ENCODE measurements around the gene MOB2.

MOB2 gene

GRCh38 chr11:1442807-1443366 is 43.7 kb downstream of the MOB2 start:
- no peak for TF ChIP-seq POU2F2 (IDR thresholded peaks at IDR 0.05; ENCODE audit: low read depth, low read length)
- TF ChIP-seq POLR2A (IDR thresholded peaks at IDR 0.05; ENCODE audit: low read depth, low read length) = no peak
- no peak for TF ChIP-seq TAF1 (IDR thresholded peaks at IDR 0.05; ENCODE audit: low read depth, low read length)
- DNase-seq (ENCODE audit: insufficient read length, low spot score) (no peak), FAIRE-seq (no peak)

- DNase-seq (ENCODE audit: insufficient read length, low spot score) = no peak
- FAIRE-seq = no peak
- TF ChIP-seq SPI1 (IDR thresholded peaks at IDR 0.05; ENCODE audit: low read depth, low read length) = no peak
- no peak for TF ChIP-seq PAX5 (IDR thresholded peaks at IDR 0.05; ENCODE audit: insufficient read depth, low read length, severe bottlenecking)
- TF ChIP-seq TAF1 (IDR thresholded peaks at IDR 0.05; ENCODE audit: low read depth, low read length) = no peak
- TF ChIP-seq POLR2A (IDR thresholded peaks at IDR 0.05; ENCODE audit: low read depth, low read length) = no peak
- TF ChIP-seq POU2F2 (IDR thresholded peaks at IDR 0.05; ENCODE audit: low read depth, low read length) = no peak
- TF ChIP-seq POLR2AphosphoS5 (IDR thresholded peaks at IDR 0.05; ENCODE audit: low read depth, low read length) = no peak
These were observed 44.4 kb downstream of the MOB2 start for GRCh38 chr11:1442163-1442562.

GRCh38 chr11:1440496-1440895 is 46.1 kb downstream of the MOB2 start:
- no peak for TF ChIP-seq PAX5 (IDR thresholded peaks at IDR 0.05; ENCODE audit: insufficient read depth, low read length, severe bottlenecking)
- DNase-seq (ENCODE audit: insufficient read length, low spot score) (no peak), FAIRE-seq (no peak)

GRCh38 chr11:1440066-1440465 is 46.5 kb downstream of the MOB2 start:
- TF ChIP-seq PAX5 (IDR thresholded peaks at IDR 0.05; ENCODE audit: insufficient read depth, low read length, severe bottlenecking) (no peak), SPI1 (IDR thresholded peaks at IDR 0.05; ENCODE audit: low read depth, low read length) (no peak), POLR2A (IDR thresholded peaks at IDR 0.05; ENCODE audit: low read depth, low read length) (no peak), TAF1 (IDR thresholded peaks at IDR 0.05; ENCODE audit: low read depth, low read length) (no peak), POU2F2 (IDR thresholded peaks at IDR 0.05; ENCODE audit: low read depth, low read length) (no peak), POLR2AphosphoS5 (IDR thresholded peaks at IDR 0.05; ENCODE audit: low read depth, low read length) (no peak)
- no peak for FAIRE-seq
- no peak for DNase-seq (ENCODE audit: insufficient read length, low spot score)

- TF ChIP-seq POLR2AphosphoS5 (IDR thresholded peaks at IDR 0.05; ENCODE audit: low read depth, low read length) (no peak), TAF1 (IDR thresholded peaks at IDR 0.05; ENCODE audit: low read depth, low read length) (no peak), PAX5 (IDR thresholded peaks at IDR 0.05; ENCODE audit: insufficient read depth, low read length, severe bottlenecking) (no peak), POLR2A (IDR thresholded peaks at IDR 0.05; ENCODE audit: low read depth, low read length) (no peak), SPI1 (IDR thresholded peaks at IDR 0.05; ENCODE audit: low read depth, low read length) (no peak), POU2F2 (IDR thresholded peaks at IDR 0.05; ENCODE audit: low read depth, low read length) (no peak)
- FAIRE-seq (no peak), DNase-seq (ENCODE audit: insufficient read length, low spot score) (no peak)
These were observed 47.2 kb downstream of the MOB2 start for GRCh38 chr11:1439341-1439740.

GRCh38 chr11:1438967-1439330 is 47.6 kb downstream of the MOB2 start:
- TF ChIP-seq POU2F2 (IDR thresholded peaks at IDR 0.05; ENCODE audit: low read depth, low read length) (no peak), POLR2AphosphoS5 (IDR thresholded peaks at IDR 0.05; ENCODE audit: low read depth, low read length) (no peak), SPI1 (IDR thresholded peaks at IDR 0.05; ENCODE audit: low read depth, low read length) (no peak), TAF1 (IDR thresholded peaks at IDR 0.05; ENCODE audit: low read depth, low read length) (no peak), PAX5 (IDR thresholded peaks at IDR 0.05; ENCODE audit: insufficient read depth, low read length, severe bottlenecking) (no peak), POLR2A (IDR thresholded peaks at IDR 0.05; ENCODE audit: low read depth, low read length) (no peak)
- FAIRE-seq (no peak), DNase-seq (ENCODE audit: insufficient read length, low spot score) (no peak)

- TF ChIP-seq POLR2AphosphoS5 (IDR thresholded peaks at IDR 0.05; ENCODE audit: low read depth, low read length) (no peak), PAX5 (IDR thresholded peaks at IDR 0.05; ENCODE audit: insufficient read depth, low read length, severe bottlenecking) (no peak), POLR2A (IDR thresholded peaks at IDR 0.05; ENCODE audit: low read depth, low read length) (no peak), TAF1 (IDR thresholded peaks at IDR 0.05; ENCODE audit: low read depth, low read length) (no peak), SPI1 (IDR thresholded peaks at IDR 0.05; ENCODE audit: low read depth, low read length) (no peak), POU2F2 (IDR thresholded peaks at IDR 0.05; ENCODE audit: low read depth, low read length) (no peak)
- DNase-seq (ENCODE audit: insufficient read length, low spot score) (no peak), FAIRE-seq (no peak)
These were observed 48.2 kb downstream of the MOB2 start for GRCh38 chr11:1438261-1438966.

GRCh38 chr11:1437500-1437899 is 49.1 kb downstream of the MOB2 start:
- no peak for DNase-seq (ENCODE audit: insufficient read length, low spot score)
- TF ChIP-seq POLR2AphosphoS5 (IDR thresholded peaks at IDR 0.05; ENCODE audit: low read depth, low read length) (no peak), POLR2A (IDR thresholded peaks at IDR 0.05; ENCODE audit: low read depth, low read length) (no peak), POU2F2 (IDR thresholded peaks at IDR 0.05; ENCODE audit: low read depth, low read length) (no peak), PAX5 (IDR thresholded peaks at IDR 0.05; ENCODE audit: insufficient read depth, low read length, severe bottlenecking) (no peak), SPI1 (IDR thresholded peaks at IDR 0.05; ENCODE audit: low read depth, low read length) (no peak), TAF1 (IDR thresholded peaks at IDR 0.05; ENCODE audit: low read depth, low read length) (no peak)
- no peak for FAIRE-seq

GRCh38 chr11:1436468-1437039 is 50.0 kb downstream of the MOB2 start:
- DNase-seq (ENCODE audit: insufficient read length, low spot score) = no peak
- no peak for FAIRE-seq
- TF ChIP-seq TAF1 (IDR thresholded peaks at IDR 0.05; ENCODE audit: low read depth, low read length) (no peak), POLR2A (IDR thresholded peaks at IDR 0.05; ENCODE audit: low read depth, low read length) (no peak), POU2F2 (IDR thresholded peaks at IDR 0.05; ENCODE audit: low read depth, low read length) (no peak), SPI1 (IDR thresholded peaks at IDR 0.05; ENCODE audit: low read depth, low read length) (no peak), POLR2AphosphoS5 (IDR thresholded peaks at IDR 0.05; ENCODE audit: low read depth, low read length) (no peak), PAX5 (IDR thresholded peaks at IDR 0.05; ENCODE audit: insufficient read depth, low read length, severe bottlenecking) (no peak)
